Measurements from ENCODE around the gene BICD1.

GRCh38 chr12:32171211-32171610 lies 64.6 kb downstream of the BICD1 start:
- no peak for TF ChIP-seq CTCF (IDR thresholded peaks at IDR 0.05; ENCODE audit: borderline replicate concordance, extremely low read depth, low read length, poor library complexity, severe bottlenecking)
- no peak for TF ChIP-seq EZH2 (IDR thresholded peaks at IDR 0.05; ENCODE audit: borderline replicate concordance, low read depth, low read length, severe bottlenecking)

All from DND-41 (cell line).